Measurements from ENCODE around the gene CAPN13. TPM values are rescaled to one million over a fixed set of nuclear protein-coding genes. Genes with fewer than 3 reads are reported as not detected.

CAPN13 gene
- total and polyA plus RNA-seq, 2 experiments from 2014 or later, result 0.50 to 0.94 TPM

DNA sequence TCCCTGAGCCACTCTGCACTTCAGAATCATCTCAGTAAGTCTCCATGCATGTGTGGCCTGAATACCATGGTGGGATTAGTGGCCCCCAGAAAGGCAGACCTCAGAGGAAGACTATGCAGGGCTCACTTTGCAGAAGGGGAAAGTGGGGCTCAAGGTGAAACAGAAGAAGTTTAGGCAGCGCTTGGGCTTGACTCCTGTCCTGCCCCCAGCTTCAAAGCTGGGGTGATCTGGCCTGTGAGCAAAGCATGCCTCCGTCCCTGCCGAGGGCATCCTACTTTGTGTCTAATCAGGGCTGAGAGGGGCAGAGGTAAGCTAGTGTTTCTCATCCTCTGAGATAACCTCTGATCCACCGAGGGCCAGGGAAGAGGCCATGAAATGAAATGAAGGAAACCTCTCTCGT, 7.9 kb downstream of the CAPN13 start:
- Histone ChIP-seq H3K4me1 (ENCODE audit: insufficient read depth) (peaks cover 13% of the 10 kb centered on the region), H2AFZ (peak overlapping the region; percentile 97), H3K27me3 (ENCODE audit: insufficient read depth) (no peaks in the 10 kb centered on the region), H3K36me3 (ENCODE audit: insufficient read depth) (no peaks in the 10 kb centered on the region), H3K27ac (ENCODE audit: low read depth) (no peak overlapping the region), H3K79me2 (replicated peaks; ENCODE audit: insufficient read depth) (no peaks in the 10 kb centered on the region), H3F3A (replicated peaks; ENCODE audit: low read depth) (no peaks in the 10 kb centered on the region), H4K20me1 (replicated peaks; ENCODE audit: insufficient read depth) (no peaks in the 10 kb centered on the region), H3K4me2 (no peak overlapping the region), H3K4me3 (no peak overlapping the region), H3K9me2 (ENCODE audit: insufficient read depth) (peaks cover 22% of the 10 kb centered on the region)
- Mint-ChIP-seq H3K36me3 (ENCODE audit: low read depth) (no peaks in the 10 kb centered on the region; the same call in 2 of the 3 replicates), H3K9me3 (no peaks in the 10 kb centered on the region; the same call in 2 of the 3 replicates), H3K27ac (0 out of 2 replicates have a peak overlapping the region, but pooled peaks have one; percentile 87), H3K4me1 (peaks cover 24% of the 10 kb centered on the region), H3K4me3 (no peak overlapping the region), H3K27me3 (ENCODE audit: insufficient read depth, low read depth, poor library complexity) (peaks cover 5% of the 10 kb centered on the region)
- no peak for TF ChIP-seq ZNF114 (CRISPR knock-in tag; IDR thresholded peaks at IDR 0.05)
- TF ChIP-seq, protein P1, sequence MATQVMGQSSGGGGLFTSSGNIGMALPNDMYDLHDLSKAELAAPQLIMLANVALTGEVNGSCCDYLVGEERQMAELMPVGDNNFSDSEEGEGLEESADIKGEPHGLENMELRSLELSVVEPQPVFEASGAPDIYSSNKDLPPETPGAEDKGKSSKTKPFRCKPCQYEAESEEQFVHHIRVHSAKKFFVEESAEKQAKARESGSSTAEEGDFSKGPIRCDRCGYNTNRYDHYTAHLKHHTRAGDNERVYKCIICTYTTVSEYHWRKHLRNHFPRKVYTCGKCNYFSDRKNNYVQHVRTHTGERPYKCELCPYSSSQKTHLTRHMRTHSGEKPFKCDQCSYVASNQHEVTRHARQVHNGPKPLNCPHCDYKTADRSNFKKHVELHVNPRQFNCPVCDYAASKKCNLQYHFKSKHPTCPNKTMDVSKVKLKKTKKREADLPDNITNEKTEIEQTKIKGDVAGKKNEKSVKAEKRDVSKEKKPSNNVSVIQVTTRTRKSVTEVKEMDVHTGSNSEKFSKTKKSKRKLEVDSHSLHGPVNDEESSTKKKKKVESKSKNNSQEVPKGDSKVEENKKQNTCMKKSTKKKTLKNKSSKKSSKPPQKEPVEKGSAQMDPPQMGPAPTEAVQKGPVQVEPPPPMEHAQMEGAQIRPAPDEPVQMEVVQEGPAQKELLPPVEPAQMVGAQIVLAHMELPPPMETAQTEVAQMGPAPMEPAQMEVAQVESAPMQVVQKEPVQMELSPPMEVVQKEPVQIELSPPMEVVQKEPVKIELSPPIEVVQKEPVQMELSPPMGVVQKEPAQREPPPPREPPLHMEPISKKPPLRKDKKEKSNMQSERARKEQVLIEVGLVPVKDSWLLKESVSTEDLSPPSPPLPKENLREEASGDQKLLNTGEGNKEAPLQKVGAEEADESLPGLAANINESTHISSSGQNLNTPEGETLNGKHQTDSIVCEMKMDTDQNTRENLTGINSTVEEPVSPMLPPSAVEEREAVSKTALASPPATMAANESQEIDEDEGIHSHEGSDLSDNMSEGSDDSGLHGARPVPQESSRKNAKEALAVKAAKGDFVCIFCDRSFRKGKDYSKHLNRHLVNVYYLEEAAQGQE (IDR thresholded peaks at IDR 0.05; ENCODE audit: unreplicated experiment), result no peak
- TF ChIP-seq CREB1 (CRISPR knock-in tag; IDR thresholded peaks at IDR 0.05; ENCODE audit: low read depth), result no peak
- TF ChIP-seq, protein P2, sequence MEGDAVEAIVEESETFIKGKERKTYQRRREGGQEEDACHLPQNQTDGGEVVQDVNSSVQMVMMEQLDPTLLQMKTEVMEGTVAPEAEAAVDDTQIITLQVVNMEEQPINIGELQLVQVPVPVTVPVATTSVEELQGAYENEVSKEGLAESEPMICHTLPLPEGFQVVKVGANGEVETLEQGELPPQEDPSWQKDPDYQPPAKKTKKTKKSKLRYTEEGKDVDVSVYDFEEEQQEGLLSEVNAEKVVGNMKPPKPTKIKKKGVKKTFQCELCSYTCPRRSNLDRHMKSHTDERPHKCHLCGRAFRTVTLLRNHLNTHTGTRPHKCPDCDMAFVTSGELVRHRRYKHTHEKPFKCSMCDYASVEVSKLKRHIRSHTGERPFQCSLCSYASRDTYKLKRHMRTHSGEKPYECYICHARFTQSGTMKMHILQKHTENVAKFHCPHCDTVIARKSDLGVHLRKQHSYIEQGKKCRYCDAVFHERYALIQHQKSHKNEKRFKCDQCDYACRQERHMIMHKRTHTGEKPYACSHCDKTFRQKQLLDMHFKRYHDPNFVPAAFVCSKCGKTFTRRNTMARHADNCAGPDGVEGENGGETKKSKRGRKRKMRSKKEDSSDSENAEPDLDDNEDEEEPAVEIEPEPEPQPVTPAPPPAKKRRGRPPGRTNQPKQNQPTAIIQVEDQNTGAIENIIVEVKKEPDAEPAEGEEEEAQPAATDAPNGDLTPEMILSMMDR (conservative IDR thresholded peaks at IDR 0.05; ENCODE audit: low read depth in 2 of 2), result no peak
- no peak for TF ChIP-seq POLR2AphosphoS5 (IDR thresholded peaks at IDR 0.05; ENCODE audit: low read depth)
- TF ChIP-seq, protein P3, sequence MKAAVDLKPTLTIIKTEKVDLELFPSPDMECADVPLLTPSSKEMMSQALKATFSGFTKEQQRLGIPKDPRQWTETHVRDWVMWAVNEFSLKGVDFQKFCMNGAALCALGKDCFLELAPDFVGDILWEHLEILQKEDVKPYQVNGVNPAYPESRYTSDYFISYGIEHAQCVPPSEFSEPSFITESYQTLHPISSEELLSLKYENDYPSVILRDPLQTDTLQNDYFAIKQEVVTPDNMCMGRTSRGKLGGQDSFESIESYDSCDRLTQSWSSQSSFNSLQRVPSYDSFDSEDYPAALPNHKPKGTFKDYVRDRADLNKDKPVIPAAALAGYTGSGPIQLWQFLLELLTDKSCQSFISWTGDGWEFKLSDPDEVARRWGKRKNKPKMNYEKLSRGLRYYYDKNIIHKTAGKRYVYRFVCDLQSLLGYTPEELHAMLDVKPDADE (IDR thresholded peaks at IDR 0.05), result no peak
- no peak for TF ChIP-seq EZH2 (IDR thresholded peaks at IDR 0.05; ENCODE audit: low read depth, unreplicated experiment)
- TF ChIP-seq, protein P4, sequence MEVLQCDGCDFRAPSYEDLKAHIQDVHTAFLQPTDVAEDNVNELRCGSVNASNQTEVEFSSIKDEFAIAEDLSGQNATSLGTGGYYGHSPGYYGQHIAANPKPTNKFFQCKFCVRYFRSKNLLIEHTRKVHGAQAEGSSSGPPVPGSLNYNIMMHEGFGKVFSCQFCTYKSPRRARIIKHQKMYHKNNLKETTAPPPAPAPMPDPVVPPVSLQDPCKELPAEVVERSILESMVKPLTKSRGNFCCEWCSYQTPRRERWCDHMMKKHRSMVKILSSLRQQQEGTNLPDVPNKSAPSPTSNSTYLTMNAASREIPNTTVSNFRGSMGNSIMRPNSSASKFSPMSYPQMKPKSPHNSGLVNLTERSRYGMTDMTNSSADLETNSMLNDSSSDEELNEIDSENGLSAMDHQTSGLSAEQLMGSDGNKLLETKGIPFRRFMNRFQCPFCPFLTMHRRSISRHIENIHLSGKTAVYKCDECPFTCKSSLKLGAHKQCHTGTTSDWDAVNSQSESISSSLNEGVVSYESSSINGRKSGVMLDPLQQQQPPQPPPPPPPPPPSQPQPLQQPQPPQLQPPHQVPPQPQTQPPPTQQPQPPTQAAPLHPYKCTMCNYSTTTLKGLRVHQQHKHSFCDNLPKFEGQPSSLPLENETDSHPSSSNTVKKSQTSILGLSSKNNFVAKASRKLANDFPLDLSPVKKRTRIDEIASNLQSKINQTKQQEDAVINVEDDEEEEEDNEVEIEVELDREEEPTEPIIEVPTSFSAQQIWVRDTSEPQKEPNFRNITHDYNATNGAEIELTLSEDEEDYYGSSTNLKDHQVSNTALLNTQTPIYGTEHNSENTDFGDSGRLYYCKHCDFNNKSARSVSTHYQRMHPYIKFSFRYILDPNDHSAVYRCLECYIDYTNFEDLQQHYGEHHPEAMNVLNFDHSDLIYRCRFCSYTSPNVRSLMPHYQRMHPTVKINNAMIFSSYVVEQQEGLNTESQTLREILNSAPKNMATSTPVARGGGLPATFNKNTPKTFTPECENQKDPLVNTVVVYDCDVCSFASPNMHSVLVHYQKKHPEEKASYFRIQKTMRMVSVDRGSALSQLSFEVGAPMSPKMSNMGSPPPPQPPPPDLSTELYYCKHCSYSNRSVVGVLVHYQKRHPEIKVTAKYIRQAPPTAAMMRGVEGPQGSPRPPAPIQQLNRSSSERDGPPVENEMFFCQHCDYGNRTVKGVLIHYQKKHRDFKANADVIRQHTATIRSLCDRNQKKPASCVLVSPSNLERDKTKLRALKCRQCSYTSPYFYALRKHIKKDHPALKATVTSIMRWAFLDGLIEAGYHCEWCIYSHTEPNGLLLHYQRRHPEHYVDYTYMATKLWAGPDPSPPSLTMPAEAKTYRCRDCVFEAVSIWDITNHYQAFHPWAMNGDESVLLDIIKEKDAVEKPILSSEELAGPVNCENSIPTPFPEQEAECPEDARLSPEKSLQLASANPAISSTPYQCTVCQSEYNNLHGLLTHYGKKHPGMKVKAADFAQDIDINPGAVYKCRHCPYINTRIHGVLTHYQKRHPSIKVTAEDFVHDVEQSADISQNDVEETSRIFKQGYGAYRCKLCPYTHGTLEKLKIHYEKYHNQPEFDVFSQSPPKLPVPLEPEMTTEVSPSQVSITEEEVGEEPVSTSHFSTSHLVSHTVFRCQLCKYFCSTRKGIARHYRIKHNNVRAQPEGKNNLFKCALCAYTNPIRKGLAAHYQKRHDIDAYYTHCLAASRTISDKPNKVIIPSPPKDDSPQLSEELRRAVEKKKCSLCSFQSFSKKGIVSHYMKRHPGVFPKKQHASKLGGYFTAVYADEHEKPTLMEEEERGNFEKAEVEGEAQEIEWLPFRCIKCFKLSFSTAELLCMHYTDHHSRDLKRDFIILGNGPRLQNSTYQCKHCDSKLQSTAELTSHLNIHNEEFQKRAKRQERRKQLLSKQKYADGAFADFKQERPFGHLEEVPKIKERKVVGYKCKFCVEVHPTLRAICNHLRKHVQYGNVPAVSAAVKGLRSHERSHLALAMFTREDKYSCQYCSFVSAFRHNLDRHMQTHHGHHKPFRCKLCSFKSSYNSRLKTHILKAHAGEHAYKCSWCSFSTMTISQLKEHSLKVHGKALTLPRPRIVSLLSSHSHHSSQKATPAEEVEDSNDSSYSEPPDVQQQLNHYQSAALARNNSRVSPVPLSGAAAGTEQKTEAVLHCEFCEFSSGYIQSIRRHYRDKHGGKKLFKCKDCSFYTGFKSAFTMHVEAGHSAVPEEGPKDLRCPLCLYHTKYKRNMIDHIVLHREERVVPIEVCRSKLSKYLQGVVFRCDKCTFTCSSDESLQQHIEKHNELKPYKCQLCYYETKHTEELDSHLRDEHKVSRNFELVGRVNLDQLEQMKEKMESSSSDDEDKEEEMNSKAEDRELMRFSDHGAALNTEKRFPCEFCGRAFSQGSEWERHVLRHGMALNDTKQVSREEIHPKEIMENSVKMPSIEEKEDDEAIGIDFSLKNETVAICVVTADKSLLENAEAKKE (CRISPR knock-in tag; IDR thresholded peaks at IDR 0.05), result no peak
- TF ChIP-seq ZNF331 (CRISPR knock-in tag; IDR thresholded peaks at IDR 0.05; ENCODE audit: low read depth), result no peak
- no peak for TF ChIP-seq NANOG (IDR thresholded peaks at IDR 0.05; ENCODE audit: borderline replicate concordance)
- TF ChIP-seq JUNB (IDR thresholded peaks at IDR 0.05; ENCODE audit: unreplicated experiment), result no peak
- no peak for TF ChIP-seq EZH2phosphoT487 (IDR thresholded peaks at IDR 0.05; ENCODE audit: unreplicated experiment)
- TF ChIP-seq STAT1 (IDR thresholded peaks at IDR 0.05; ENCODE audit: unreplicated experiment), result no peak
- ATAC-seq (no peak), DNase-seq (ENCODE audit: low spot score) (no peak)
